Stimulated activated naive CD8-positive, alpha-beta T cell treated with anti-CD3 and anti-CD28 coated beads, Interleukin-15, Interleukin-2, amounts not matched to agents 100 U/mL and 50 U/mL, for 24 hours (primary cell): ENCODE data around the gene CNOT3.
"Not testable (repeated sequence)": the region's sequence is repeated elsewhere in the genome, so short reads cannot be mapped to it uniquely, and the experiment has no call there.

Source experiments
- ATAC-seq: fragments of 150-1000 bp; cut with Tn5 transposase; one replicate; pipeline ENCODE4 v1.10.0; 2021
- DNase-seq: peaks from one replicate; pipeline ENCODE4 v3.0.0; 2021

Gene CNOT3

GRCh38 chr19:54169149-54169740 lies 31.7 kb downstream of the CNOT3 start:
- no peak for ATAC-seq
- DNase-seq, result no peak

- not testable (repeated sequence) for DNase-seq, ATAC-seq
Observed at GRCh38 chr19:54171736-54172431, 34.3 kb downstream of the CNOT3 start.

- DNase-seq (no peak), ATAC-seq (no peak)
Observed at GRCh38 chr19:54172471-54173358, 35.2 kb downstream of the CNOT3 start, which contains the start of gene TMC4. TMC4 (minus strand) TSS chr19:54173160; CDS start chr19:54173117, 43 bp downstream.

GRCh38 chr19:54173359-54173699 lies 35.8 kb downstream of the CNOT3 start:
- no peak for DNase-seq
- no peak for ATAC-seq

- no peak for DNase-seq
Observed at GRCh38 chr19:54173951-54174834, 36.6 kb downstream of the CNOT3 start.

GRCh38 chr19:54178581-54179261 lies 41.2 kb downstream of the CNOT3 start:
- DNase-seq (no peak), ATAC-seq (peak; percentile 76)

More at GRCh38 chr19:54173951-54174834, 36.6 kb downstream of the CNOT3 start:
- ATAC-seq, result no peak

- DNase-seq, result no peak
- no peak for ATAC-seq
Observed at GRCh38 chr19:54179262-54179852, 41.8 kb downstream of the CNOT3 start.

- ATAC-seq (no peak), DNase-seq (no peak)
Observed at GRCh38 chr19:54179921-54180461, 42.4 kb downstream of the CNOT3 start.

- ATAC-seq, result no peak
- DNase-seq, result no peak
Observed at GRCh38 chr19:54180691-54181091, 43.1 kb downstream of the CNOT3 start.

GRCh38 chr19:54181894-54182293 lies 44.3 kb downstream of the CNOT3 start:
- DNase-seq, ATAC-seq: not testable (repeated sequence)

- no peak for DNase-seq
Observed at GRCh38 chr19:54183431-54183830, 45.9 kb downstream of the CNOT3 start.

GRCh38 chr19:54186351-54186750 lies 48.8 kb downstream of the CNOT3 start:
- ATAC-seq, result no peak
- DNase-seq, result no peak

More at GRCh38 chr19:54183431-54183830, 45.9 kb downstream of the CNOT3 start:
- no peak for ATAC-seq

- ATAC-seq (no peak), DNase-seq (no peak)
Observed at GRCh38 chr19:54186934-54187381, 49.4 kb downstream of the CNOT3 start.

- ATAC-seq (no peak), DNase-seq (peak; percentile 68)
Observed at GRCh38 chr19:54188215-54188871, 50.8 kb downstream of the CNOT3 start.

- peak; percentile 3 for ATAC-seq
- no peak for DNase-seq
Observed at GRCh38 chr19:54189145-54189734, 51.7 kb downstream of the CNOT3 start, which contains the start of gene MBOAT7. MBOAT7 (minus strand) TSS chr19:54189580; CDS start chr19:54188508, 1,072 bp downstream.

GRCh38 chr19:54189735-54190502 lies 52.4 kb downstream of the CNOT3 start:
- DNase-seq (peak; percentile 100), ATAC-seq (peak; percentile 67)

- ATAC-seq (peak; percentile 70), DNase-seq (peak; percentile 100)
Observed at GRCh38 chr19:54190503-54191010, 53.0 kb downstream of the CNOT3 start.
